Kidney (tissue), 14 donors: ENCODE results near the gene EDA. TPM values are rescaled to one million over a fixed set of nuclear protein-coding genes. Genes with fewer than 3 reads are reported as not detected.

Source experiments
- DNase-seq, 5 donors: peaks; one replicate each; pipeline ENCODE4 v3.0.0-alpha.2; 2013 to 2020
- FAIRE-seq: peaks from 2 replicates; lab custom pipeline; 2012; peaks lifted over from hg19 to GRCh38; lab: Jason Lieb, UNC
- H3K27ac ChIP-seq, 2 donors: one replicate each; pipeline ENCODE4 v1.7.0; 2013; ENCODE audit warnings: low read depth in 2 of 2, low read length in 2 of 2, inconsistent platforms in 1 of 2
- H3K27me3 ChIP-seq: one replicate; pipeline ENCODE4 v1.7.1; 2013; ENCODE audit warnings: low read length, inconsistent platforms; ENCODE audit not compliant: control insufficient read depth, insufficient read depth
- H3K36me3 ChIP-seq, 3 donors: one replicate each; pipeline versions ENCODE4 v1.7.0 to v1.7.1; 2013; ENCODE audit warnings: low read length in 3 of 3, control low read depth in 1 of 3, inconsistent platforms in 1 of 3; ENCODE audit not compliant: insufficient read depth in 3 of 3, control insufficient read depth in 2 of 3
- H3K4me1 ChIP-seq, 3 donors: one replicate each; pipeline versions ENCODE4 v1.7.0 to v1.7.1; 2013; ENCODE audit warnings: low read length in 3 of 3, inconsistent platforms in 1 of 3, low read depth in 1 of 3; ENCODE audit not compliant: control insufficient read depth in 2 of 3, insufficient read depth in 2 of 3
- H3K4me3 ChIP-seq, 3 donors: one replicate each; pipeline versions ENCODE4 v1.7.0 to v1.8.1; 2013; ENCODE audit warnings: low read length in 3 of 3, control low read depth in 1 of 3, inconsistent platforms in 1 of 3
- H3K9ac ChIP-seq, 3 donors: one replicate each; pipeline versions ENCODE4 v1.7.0 to v1.7.1; 2013; ENCODE audit warnings: low read length in 3 of 3, control low read depth in 1 of 3, inconsistent platforms in 1 of 3
- H3K9me3 ChIP-seq, 3 donors: one replicate each; pipeline versions ENCODE4 v1.7.0 to v1.7.1; 2013; ENCODE audit warnings: low read length in 3 of 3, control low read depth in 1 of 3, inconsistent platforms in 1 of 3; ENCODE audit not compliant: control insufficient read depth in 2 of 3, insufficient read depth in 1 of 3
- CTCF ChIP-seq: IDR thresholded peaks from 3 replicates; pipeline ENCODE4 v1.5.1; 2012; ENCODE audit warnings: mild to moderate bottlenecking, moderate library complexity, borderline replicate concordance; ENCODE audit not compliant: insufficient read depth; ENCODE audit errors: extremely low read depth
- intact Hi-C: fragments of 100-400 bp; cut with DNase I; formaldehyde crosslinking; loops from one replicate; pipeline ENCODE4 v1.11.1; 2022
- polyA plus RNA-seq: library from polyadenylated mRNA; stranded (reverse); fragments of 350-450 nt; fragmentation: Illumina TruSeq; extraction: RNeasy Lipid Tissue Mini Kit (QIAGEN cat#74804); gene quantifications from one replicate; pipeline ENCODE4 v1.2.3, GENCODE V29; 2014; ENCODE audit warnings: low read depth, low replicate concordance; ENCODE audit not compliant: insufficient read depth
- total RNA-seq: library from RNA; stranded (reverse); fragmentation: NEBNext Ultra II Directional; extraction: Animal tissue kit (Norgen Biotek cat#: 25700); gene quantifications from one replicate; pipeline ENCODE4 v1.2.1, GENCODE V29; 2021
- donor health status: control.
- donor health status: control.
- donor health status: control.
- donor health status: control.
- donor health status: control.
- donor health status: DM: yes; HTN: yes; CAD: no.
- donor health status: Normal renal cell carcinoma (clear cell type).

EDA gene
- total and polyA plus RNA-seq, 2 donors from 2014 or later = 2.9 to 4.2 TPM

DNA sequence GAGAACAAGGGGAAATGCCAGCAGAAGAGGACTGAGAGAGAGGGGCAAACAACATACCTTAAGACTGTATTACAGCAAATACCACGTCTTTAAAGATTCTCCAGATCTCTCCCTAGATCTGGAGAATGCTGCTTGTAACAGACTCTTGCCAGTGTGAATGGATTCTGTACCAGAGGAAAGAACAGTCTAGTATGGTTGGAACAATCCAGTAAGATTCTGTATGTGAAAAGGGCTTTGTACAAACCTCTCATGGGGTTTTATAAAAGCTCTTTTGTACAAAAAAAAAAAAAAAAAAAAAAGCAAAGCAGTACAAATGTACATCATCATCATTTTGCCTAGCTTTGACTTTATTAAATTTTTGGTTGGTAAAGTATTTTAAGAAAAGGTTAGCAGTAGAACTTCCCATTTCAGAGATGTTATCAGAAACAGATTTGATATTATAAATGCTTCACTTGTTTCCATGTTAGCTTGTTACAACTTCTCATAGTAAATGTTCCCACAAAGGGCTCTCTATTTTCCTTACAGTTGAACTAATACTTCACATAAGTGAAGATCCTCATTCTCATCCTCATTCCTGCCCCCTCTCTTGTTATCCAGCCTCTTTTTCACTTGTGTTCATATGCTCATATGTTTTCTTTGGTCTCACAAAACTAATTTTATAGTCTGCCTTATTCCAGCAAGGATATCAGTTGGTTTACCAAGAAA, 144.2 kb downstream of the EDA start:
- Histone ChIP-seq H3K27me3 (no peaks in the 10 kb centered on the region), H3K4me1 (no peaks in the 10 kb centered on the region), H3K27ac (no peak overlapping the region), H3K4me3 (no peak overlapping the region), H3K36me3 (no peaks in the 10 kb centered on the region), H3K9ac (no peak overlapping the region), H3K9me3 (no peaks in the 10 kb centered on the region)
- intact Hi-C loops = no loop called here
- TF ChIP-seq CTCF = no peak
- no peak for FAIRE-seq
- no peak for DNase-seq

DNA sequence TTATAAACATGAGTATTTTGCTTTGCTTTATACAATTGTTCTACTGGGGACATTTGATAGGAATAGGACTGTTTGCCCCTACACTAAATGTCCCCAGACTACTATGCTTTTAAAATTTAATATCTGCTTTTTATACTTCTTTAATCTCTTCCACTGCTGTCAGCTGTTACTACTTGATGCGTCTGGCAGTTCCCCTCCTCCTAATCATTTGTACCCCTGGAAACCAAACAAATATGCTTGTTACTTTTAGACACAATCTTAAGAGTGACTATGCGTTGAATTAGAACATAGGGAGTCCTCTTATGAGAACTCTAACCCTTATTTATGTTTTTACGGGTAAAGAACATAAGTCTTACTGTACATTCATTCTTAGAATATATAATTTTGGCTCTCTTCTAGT, 145.7 kb downstream of the EDA start:
- intact Hi-C loops = no loop called here
- Histone ChIP-seq H3K4me3 (no peak overlapping the region), H3K4me1 (no peaks in the 10 kb centered on the region), H3K9me3 (no peaks in the 10 kb centered on the region), H3K36me3 (no peaks in the 10 kb centered on the region), H3K27ac (no peak overlapping the region), H3K27me3 (no peaks in the 10 kb centered on the region), H3K9ac (no peak overlapping the region)
- no peak for TF ChIP-seq CTCF
- FAIRE-seq (no peak), DNase-seq (no peak)

DNA sequence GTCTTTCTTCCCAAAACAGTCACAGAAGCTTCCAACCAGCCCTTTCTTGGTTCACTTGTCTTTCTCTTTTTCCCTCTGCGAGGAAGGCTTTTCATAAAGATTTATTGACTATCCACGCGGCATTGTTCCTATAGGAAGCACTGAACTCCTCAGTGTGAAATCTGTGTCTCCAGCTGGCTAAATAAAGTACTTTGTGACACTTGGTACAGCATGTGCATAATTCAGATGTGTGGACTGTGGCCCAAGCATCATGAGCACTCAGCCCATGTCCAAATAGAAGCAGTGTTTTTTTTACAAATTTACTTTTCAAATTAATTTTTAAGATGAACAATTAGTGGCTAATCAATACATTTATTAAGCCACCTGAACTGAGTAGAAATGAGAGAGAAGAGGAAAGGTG, 146.4 kb downstream of the EDA start:
- Histone ChIP-seq H3K4me3 (no peak overlapping the region), H3K27ac (no peak overlapping the region), H3K27me3 (no peaks in the 10 kb centered on the region), H3K9me3 (no peaks in the 10 kb centered on the region), H3K4me1 (no peaks in the 10 kb centered on the region), H3K36me3 (no peaks in the 10 kb centered on the region), H3K9ac (no peak overlapping the region)
- no peak for FAIRE-seq
- intact Hi-C loops = no loop called here
- TF ChIP-seq CTCF = no peak
- no peak for DNase-seq
